ENCODE results near the gene NELFCD. TPM values are rescaled to one million over a fixed set of nuclear protein-coding genes. Genes with fewer than 3 reads are reported as not detected.
"Not testable (repeated sequence)": the region's sequence is repeated elsewhere in the genome, so short reads cannot be mapped to it uniquely, and the experiment has no call there.

Gene NELFCD
- total and polyA plus RNA-seq, 4 donors, result 31.5 to 93.9 (median 42.4) TPM

DNA sequence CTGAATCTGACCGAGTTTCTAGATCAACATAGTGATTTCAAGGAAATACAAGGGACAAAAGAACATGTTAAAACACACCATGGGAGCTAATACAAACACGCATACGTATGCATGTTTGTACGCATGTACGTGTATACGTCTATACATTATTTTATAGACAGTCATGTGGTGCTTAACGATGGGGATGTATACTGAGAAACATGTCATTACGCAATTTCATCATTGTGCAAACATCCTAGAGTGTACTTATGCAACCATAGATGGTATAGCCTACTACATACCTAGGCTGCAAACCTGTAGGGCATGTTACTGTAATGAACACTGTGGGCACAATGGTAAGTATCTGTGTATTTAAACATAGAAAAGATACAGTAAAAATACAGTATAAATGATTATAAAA, 25.0 kb upstream of the NELFCD start:
- H3K27me3 ChIP-seq (ENCODE audit: control insufficient read depth in 3 of 3, insufficient read depth in 3 of 3, low read length in 2 of 3), result no peaks in the 10 kb centered on the region
- no peaks in the 10 kb centered on the region for H3K4me1 ChIP-seq (ENCODE audit: control insufficient read depth in 5 of 5, insufficient read depth in 5 of 5, low read length in 5 of 5)
- no peaks in the 10 kb centered on the region for H3K36me3 ChIP-seq (ENCODE audit: control insufficient read depth in 4 of 4, insufficient read depth in 4 of 4, low read length in 4 of 4)
- H3K9me3 ChIP-seq (ENCODE audit: control insufficient read depth in 4 of 4, insufficient read depth in 3 of 4, low read length in 3 of 4), result no peaks in the 10 kb centered on the region
- ATAC-seq (ENCODE audit: insufficient read depth, low FRiP score), result no peak
- H3K4me3 ChIP-seq, result no peak overlapping the region
- 52 to 72% methylated on average over 8 of the region's 8 CpGs for WGBS, 2 donors
- TF ChIP-seq, protein P1, sequence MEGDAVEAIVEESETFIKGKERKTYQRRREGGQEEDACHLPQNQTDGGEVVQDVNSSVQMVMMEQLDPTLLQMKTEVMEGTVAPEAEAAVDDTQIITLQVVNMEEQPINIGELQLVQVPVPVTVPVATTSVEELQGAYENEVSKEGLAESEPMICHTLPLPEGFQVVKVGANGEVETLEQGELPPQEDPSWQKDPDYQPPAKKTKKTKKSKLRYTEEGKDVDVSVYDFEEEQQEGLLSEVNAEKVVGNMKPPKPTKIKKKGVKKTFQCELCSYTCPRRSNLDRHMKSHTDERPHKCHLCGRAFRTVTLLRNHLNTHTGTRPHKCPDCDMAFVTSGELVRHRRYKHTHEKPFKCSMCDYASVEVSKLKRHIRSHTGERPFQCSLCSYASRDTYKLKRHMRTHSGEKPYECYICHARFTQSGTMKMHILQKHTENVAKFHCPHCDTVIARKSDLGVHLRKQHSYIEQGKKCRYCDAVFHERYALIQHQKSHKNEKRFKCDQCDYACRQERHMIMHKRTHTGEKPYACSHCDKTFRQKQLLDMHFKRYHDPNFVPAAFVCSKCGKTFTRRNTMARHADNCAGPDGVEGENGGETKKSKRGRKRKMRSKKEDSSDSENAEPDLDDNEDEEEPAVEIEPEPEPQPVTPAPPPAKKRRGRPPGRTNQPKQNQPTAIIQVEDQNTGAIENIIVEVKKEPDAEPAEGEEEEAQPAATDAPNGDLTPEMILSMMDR (IDR thresholded peaks at IDR 0.05; ENCODE audit: control extremely low read depth, extremely low read depth), result no peak
- no peak overlapping the region for H3K27ac ChIP-seq (ENCODE audit: low read depth in 1 of 2, low read length in 1 of 2)
- H3K9ac ChIP-seq (ENCODE audit: insufficient read depth in 1 of 2, low read length in 2 of 2), result no peak overlapping the region
- peak in 1 of 3 donors; percentile 18 for DNase-seq

DNA sequence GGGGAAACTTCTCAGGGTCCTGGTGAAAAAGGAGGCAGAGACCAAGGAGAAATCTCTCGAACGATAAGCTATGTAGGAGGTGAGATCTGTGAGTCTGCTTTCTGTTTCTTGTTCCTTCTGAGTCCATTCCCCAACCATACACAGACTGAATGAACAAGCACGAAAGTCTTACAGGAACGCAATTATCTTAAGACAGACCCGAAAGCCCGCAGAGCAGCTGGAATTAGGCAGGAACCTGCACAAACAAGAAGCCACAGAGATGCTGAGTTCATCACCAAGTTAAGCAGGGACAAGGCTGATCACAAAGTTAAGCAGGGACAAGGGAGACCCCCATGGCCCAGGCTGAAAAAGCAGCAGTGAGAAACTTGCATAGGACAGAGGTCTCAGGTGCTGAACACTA, 21.4 kb upstream of the NELFCD start:
- H3K9me3 ChIP-seq (ENCODE audit: control insufficient read depth in 4 of 4, insufficient read depth in 3 of 4, low read length in 3 of 4), result no peaks in the 10 kb centered on the region
- H3K4me3 ChIP-seq, result no peak overlapping the region
- H3K27ac ChIP-seq (ENCODE audit: low read depth in 1 of 2, low read length in 1 of 2), result no peak overlapping the region
- DNase-seq (no peak), ATAC-seq (ENCODE audit: insufficient read depth, low FRiP score) (no peak)
- H3K27me3 ChIP-seq (ENCODE audit: control insufficient read depth in 3 of 3, insufficient read depth in 3 of 3, low read length in 2 of 3), result no peaks in the 10 kb centered on the region
- no peaks in the 10 kb centered on the region for H3K36me3 ChIP-seq (ENCODE audit: control insufficient read depth in 4 of 4, insufficient read depth in 4 of 4, low read length in 4 of 4)
- H3K9ac ChIP-seq (ENCODE audit: insufficient read depth in 1 of 2, low read length in 2 of 2), result no peak overlapping the region
- TF ChIP-seq, protein P1 (IDR thresholded peaks at IDR 0.05; ENCODE audit: control extremely low read depth, extremely low read depth), result no peak
- H3K4me1 ChIP-seq (ENCODE audit: control insufficient read depth in 5 of 5, insufficient read depth in 5 of 5, low read length in 5 of 5), result no peaks in the 10 kb centered on the region
- WGBS, 2 donors, result 88 to 89% methylated on average over 6 of the region's 6 CpGs

DNA sequence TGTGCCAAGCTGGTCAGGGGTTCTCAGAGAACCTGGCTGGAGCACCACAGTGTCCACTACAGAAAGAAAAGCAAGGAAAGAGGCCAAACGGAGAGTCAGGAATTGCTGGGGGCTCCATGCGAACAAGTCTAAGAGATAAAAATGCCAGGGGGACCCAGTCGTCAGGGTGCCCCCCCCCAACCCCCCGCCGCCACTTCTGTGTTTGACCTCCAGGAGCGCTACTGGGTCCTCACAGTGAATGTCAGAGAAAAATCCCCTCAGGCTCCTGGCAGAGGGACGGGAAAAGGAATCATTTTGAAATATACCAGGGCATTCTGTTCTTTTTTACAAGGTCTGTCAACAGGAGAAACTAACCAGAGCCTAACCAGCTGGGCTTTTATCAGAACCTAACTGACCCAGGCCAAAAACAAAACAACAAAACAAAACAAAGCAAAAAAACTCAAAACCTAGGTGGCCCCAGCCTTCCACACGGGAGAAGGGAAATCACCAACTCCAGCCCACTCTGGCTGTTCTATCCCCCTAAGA, 17.9 kb upstream of the NELFCD start:
- ATAC-seq (ENCODE audit: insufficient read depth, low FRiP score), result no peak
- H3K4me3 ChIP-seq, result no peak overlapping the region
- no peak for DNase-seq
- H3K9me3 ChIP-seq (ENCODE audit: control insufficient read depth in 4 of 4, insufficient read depth in 3 of 4, low read length in 3 of 4), result no peaks in the 10 kb centered on the region
- no peak overlapping the region for H3K27ac ChIP-seq (ENCODE audit: low read depth in 1 of 2, low read length in 1 of 2)
- TF ChIP-seq, protein P1 (IDR thresholded peaks at IDR 0.05; ENCODE audit: control extremely low read depth, extremely low read depth), result no peak
- no peaks in the 10 kb centered on the region for H3K4me1 ChIP-seq (ENCODE audit: control insufficient read depth in 5 of 5, insufficient read depth in 5 of 5, low read length in 5 of 5)
- no peaks in the 10 kb centered on the region for H3K27me3 ChIP-seq (ENCODE audit: control insufficient read depth in 3 of 3, insufficient read depth in 3 of 3, low read length in 2 of 3)
- H3K9ac ChIP-seq (ENCODE audit: insufficient read depth in 1 of 2, low read length in 2 of 2), result no peak overlapping the region
- no peaks in the 10 kb centered on the region for H3K36me3 ChIP-seq (ENCODE audit: control insufficient read depth in 4 of 4, insufficient read depth in 4 of 4, low read length in 4 of 4)
- 79 to 85% methylated on average over 8 of the region's 8 CpGs for WGBS, 2 donors

DNA sequence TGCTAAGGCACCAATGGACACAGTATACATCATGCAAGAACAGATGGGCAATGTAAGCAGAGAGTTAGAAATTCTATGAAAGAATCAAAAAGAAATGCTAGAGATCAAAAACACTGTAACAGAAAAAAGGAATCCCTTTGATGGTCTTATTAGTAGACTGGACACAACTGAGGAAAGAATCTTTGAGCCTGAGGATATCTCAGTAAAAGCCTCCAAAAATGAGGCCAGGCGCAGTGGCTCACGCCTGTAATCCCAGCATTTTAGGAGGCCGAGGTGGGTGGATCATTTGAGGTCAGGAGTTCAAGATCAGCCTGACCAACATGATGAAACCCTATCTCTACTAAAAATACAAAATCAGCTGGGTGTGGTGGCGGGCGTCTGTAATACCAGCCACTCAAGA, 17.1 kb upstream of the NELFCD start:
- WGBS, 2 donors, result 72 to 85% methylated on average over 5 of the region's 5 CpGs
- H3K27ac ChIP-seq (ENCODE audit: low read depth in 1 of 2, low read length in 1 of 2); DNase-seq; ATAC-seq (ENCODE audit: insufficient read depth, low FRiP score); H3K4me1 ChIP-seq (ENCODE audit: control insufficient read depth in 5 of 5, insufficient read depth in 5 of 5, low read length in 5 of 5); H3K4me3 ChIP-seq; H3K36me3 ChIP-seq (ENCODE audit: control insufficient read depth in 4 of 4, insufficient read depth in 4 of 4, low read length in 4 of 4); H3K27me3 ChIP-seq (ENCODE audit: control insufficient read depth in 3 of 3, insufficient read depth in 3 of 3, low read length in 2 of 3); H3K9me3 ChIP-seq (ENCODE audit: control insufficient read depth in 4 of 4, insufficient read depth in 3 of 4, low read length in 3 of 4); H3K9ac ChIP-seq (ENCODE audit: insufficient read depth in 1 of 2, low read length in 2 of 2): not testable (repeated sequence)

Measured in lung (tissue), 12 donors.